Measurements from ENCODE around the gene ATP9B.

Gene ATP9B

GRCh38 chr18:79343567-79344207, 274.5 kb downstream of the ATP9B start:
- no peaks in the 10 kb centered on the region for H3K27me3 ChIP-seq (ENCODE audit: insufficient read depth, poor library complexity, severe bottlenecking)
- TF ChIP-seq, protein P1, sequence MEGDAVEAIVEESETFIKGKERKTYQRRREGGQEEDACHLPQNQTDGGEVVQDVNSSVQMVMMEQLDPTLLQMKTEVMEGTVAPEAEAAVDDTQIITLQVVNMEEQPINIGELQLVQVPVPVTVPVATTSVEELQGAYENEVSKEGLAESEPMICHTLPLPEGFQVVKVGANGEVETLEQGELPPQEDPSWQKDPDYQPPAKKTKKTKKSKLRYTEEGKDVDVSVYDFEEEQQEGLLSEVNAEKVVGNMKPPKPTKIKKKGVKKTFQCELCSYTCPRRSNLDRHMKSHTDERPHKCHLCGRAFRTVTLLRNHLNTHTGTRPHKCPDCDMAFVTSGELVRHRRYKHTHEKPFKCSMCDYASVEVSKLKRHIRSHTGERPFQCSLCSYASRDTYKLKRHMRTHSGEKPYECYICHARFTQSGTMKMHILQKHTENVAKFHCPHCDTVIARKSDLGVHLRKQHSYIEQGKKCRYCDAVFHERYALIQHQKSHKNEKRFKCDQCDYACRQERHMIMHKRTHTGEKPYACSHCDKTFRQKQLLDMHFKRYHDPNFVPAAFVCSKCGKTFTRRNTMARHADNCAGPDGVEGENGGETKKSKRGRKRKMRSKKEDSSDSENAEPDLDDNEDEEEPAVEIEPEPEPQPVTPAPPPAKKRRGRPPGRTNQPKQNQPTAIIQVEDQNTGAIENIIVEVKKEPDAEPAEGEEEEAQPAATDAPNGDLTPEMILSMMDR (IDR thresholded peaks at IDR 0.05; ENCODE audit: poor library complexity, severe bottlenecking): no peak
- no peak overlapping the region for H3K27ac ChIP-seq (ENCODE audit: poor library complexity, severe bottlenecking)
- H3K36me3 ChIP-seq (ENCODE audit: low read depth): peaks cover 23% of the 10 kb centered on the region
- no peaks in the 10 kb centered on the region for H3K9me3 ChIP-seq (ENCODE audit: severe bottlenecking)
- H3K4me1 ChIP-seq (ENCODE audit: insufficient read depth, poor library complexity, severe bottlenecking): no peaks in the 10 kb centered on the region
- no peak overlapping the region for H3K4me3 ChIP-seq (ENCODE audit: severe bottlenecking)
- ATAC-seq (ENCODE audit: low read depth) (no peak), DNase-seq (ENCODE audit: low spot score) (no peak)

GRCh38 chr18:79344208-79344581, 275.0 kb downstream of the ATP9B start:
- Histone ChIP-seq H3K27ac (ENCODE audit: poor library complexity, severe bottlenecking) (no peak overlapping the region), H3K9me3 (ENCODE audit: severe bottlenecking) (no peaks in the 10 kb centered on the region)

DNA sequence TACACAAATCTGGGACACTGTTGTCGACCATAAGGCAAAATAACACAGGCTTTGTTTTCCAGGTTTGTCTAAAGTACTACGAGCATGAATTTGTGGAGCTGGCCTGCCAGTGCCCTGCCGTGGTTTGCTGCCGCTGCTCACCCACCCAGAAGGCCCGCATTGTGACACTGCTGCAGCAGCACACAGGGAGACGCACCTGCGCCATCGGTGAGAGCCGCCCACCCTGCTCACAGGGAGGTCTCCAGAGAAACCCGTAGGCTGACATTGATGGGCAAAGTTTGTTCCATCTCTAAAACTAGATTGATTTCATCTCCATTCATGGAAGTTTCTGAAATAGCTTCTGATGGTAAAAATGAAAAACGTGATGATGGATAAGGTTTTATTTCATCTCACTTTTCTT, 276.2 kb downstream of the ATP9B start:
- no peaks in the 10 kb centered on the region for H3K27me3 ChIP-seq (ENCODE audit: insufficient read depth, poor library complexity, severe bottlenecking)
- H3K36me3 ChIP-seq (ENCODE audit: low read depth): peaks cover 23% of the 10 kb centered on the region
- no peak for ATAC-seq (ENCODE audit: low read depth)
- TF ChIP-seq, protein P1 (IDR thresholded peaks at IDR 0.05; ENCODE audit: poor library complexity, severe bottlenecking): no peak
- H3K9me3 ChIP-seq (ENCODE audit: severe bottlenecking): no peaks in the 10 kb centered on the region
- no peaks in the 10 kb centered on the region for H3K4me1 ChIP-seq (ENCODE audit: insufficient read depth, poor library complexity, severe bottlenecking)
- H3K4me3 ChIP-seq (ENCODE audit: severe bottlenecking): no peak overlapping the region
- no peak overlapping the region for H3K27ac ChIP-seq (ENCODE audit: poor library complexity, severe bottlenecking)
- DNase-seq (ENCODE audit: low spot score): no peak

More at GRCh38 chr18:79344208-79344581, 275.0 kb downstream of the ATP9B start:
- Histone ChIP-seq H3K27me3 (ENCODE audit: insufficient read depth, poor library complexity, severe bottlenecking) (no peaks in the 10 kb centered on the region), H3K4me1 (ENCODE audit: insufficient read depth, poor library complexity, severe bottlenecking) (no peaks in the 10 kb centered on the region), H3K4me3 (ENCODE audit: severe bottlenecking) (no peak overlapping the region), H3K36me3 (ENCODE audit: low read depth) (peaks cover 23% of the 10 kb centered on the region)
- DNase-seq (ENCODE audit: low spot score): no peak
- ATAC-seq (ENCODE audit: low read depth): 0 out of 3 replicates have a peak, but pooled peaks have one; percentile 27
- TF ChIP-seq, protein P1 (IDR thresholded peaks at IDR 0.05; ENCODE audit: poor library complexity, severe bottlenecking): no peak

GRCh38 chr18:79345981-79346380, 276.8 kb downstream of the ATP9B start:
- no peak for ATAC-seq (ENCODE audit: low read depth)
- H3K4me1 ChIP-seq (ENCODE audit: insufficient read depth, poor library complexity, severe bottlenecking): no peaks in the 10 kb centered on the region
- no peak overlapping the region for H3K4me3 ChIP-seq (ENCODE audit: severe bottlenecking)
- peaks cover 23% of the 10 kb centered on the region for H3K36me3 ChIP-seq (ENCODE audit: low read depth)
- DNase-seq (ENCODE audit: low spot score): no peak
- H3K9me3 ChIP-seq (ENCODE audit: severe bottlenecking): no peaks in the 10 kb centered on the region
- TF ChIP-seq, protein P1 (IDR thresholded peaks at IDR 0.05; ENCODE audit: poor library complexity, severe bottlenecking): no peak
- no peak overlapping the region for H3K27ac ChIP-seq (ENCODE audit: poor library complexity, severe bottlenecking)
- H3K27me3 ChIP-seq (ENCODE audit: insufficient read depth, poor library complexity, severe bottlenecking): no peaks in the 10 kb centered on the region

- no peak for ATAC-seq (ENCODE audit: low read depth)
- no peak for DNase-seq (ENCODE audit: low spot score)
- Histone ChIP-seq H3K27ac (ENCODE audit: poor library complexity, severe bottlenecking) (no peak overlapping the region), H3K36me3 (ENCODE audit: low read depth) (peaks cover 16% of the 10 kb centered on the region), H3K27me3 (ENCODE audit: insufficient read depth, poor library complexity, severe bottlenecking) (no peaks in the 10 kb centered on the region), H3K4me1 (ENCODE audit: insufficient read depth, poor library complexity, severe bottlenecking) (no peaks in the 10 kb centered on the region), H3K4me3 (ENCODE audit: severe bottlenecking) (no peak overlapping the region), H3K9me3 (ENCODE audit: severe bottlenecking) (no peaks in the 10 kb centered on the region)
- TF ChIP-seq, protein P1 (IDR thresholded peaks at IDR 0.05; ENCODE audit: poor library complexity, severe bottlenecking): no peak
Measured at GRCh38 chr18:79348066-79348465, 278.9 kb downstream of the ATP9B start.
